OCI-LY3 (cell line): Measurements from ENCODE around the gene CELSR3.

Experiments used
- H2AFZ ChIP-seq: fragments of 200-600, 300-600 bp; shearing (Covaris generic); 2 replicates; pipeline ENCODE4 v1.6.0; 2014; ENCODE audit warnings: antibody characterized with exemption, low read depth, low read length
- H3K27ac ChIP-seq: fragments of 200-600, 300-600 bp; sonication (generic); 2 replicates; pipeline ENCODE4 v1.5.1; 2014; ENCODE audit warnings: mild to moderate bottlenecking, low read length, moderate library complexity, mixed read lengths
- H3K27me3 ChIP-seq: fragments of 200-600, 300-600 bp; sonication (generic); 2 replicates; pipeline ENCODE4 v1.6.1; 2014; ENCODE audit warnings: low read depth, low read length, mixed read lengths
- H3K36me3 ChIP-seq: fragments of 200-600, 300-600 bp; sonication (generic); replicated peaks from 2 replicates; pipeline ENCODE3; 2014; ENCODE audit warnings: low read depth, low read length, mixed read lengths
- H3K4me1 ChIP-seq: fragments of 300-600, 200-600 bp; sonication (generic); 2 replicates; pipeline ENCODE4 v1.6.1; 2014; ENCODE audit warnings: low read length, mixed read lengths
- H3K4me2 ChIP-seq: fragments of 200-600, 300-600 bp; sonication (generic); 2 replicates; pipeline ENCODE4 v1.6.1; 2014; ENCODE audit warnings: low read length, mixed read lengths
- H3K4me3 ChIP-seq: fragments of 300-600, 200-600 bp; sonication (generic); 2 replicates; pipeline ENCODE4 v1.5.1; 2014; ENCODE audit warnings: antibody characterized with exemption, mild to moderate bottlenecking, low read length, moderate library complexity
- H3K79me2 ChIP-seq: fragments of 300-600, 200-600 bp; shearing (Covaris generic); 2 replicates; pipeline ENCODE4 v1.6.1; 2014; ENCODE audit warnings: mild to moderate bottlenecking, low read length, mixed read lengths
- H3K9ac ChIP-seq: fragments of 300-600, 200-600 bp; shearing (Covaris generic); 2 replicates; pipeline ENCODE4 v1.6.0; 2014; ENCODE audit warnings: mild to moderate bottlenecking, low read length, moderate library complexity
- H3K9me3 ChIP-seq: fragments of 200-600, 300-600 bp; shearing (Covaris generic); 2 replicates; pipeline ENCODE4 v1.6.1; 2014; ENCODE audit warnings: low read length, mixed read lengths; ENCODE audit not compliant: insufficient read depth
- H4K20me1 ChIP-seq: fragments of 200-600, 300-600 bp; sonication (generic); 2 replicates; pipeline ENCODE4 v1.6.1; 2016; ENCODE audit warnings: low read length, mixed read lengths; ENCODE audit not compliant: insufficient read depth
- CTCF ChIP-seq: fragments of 200-600, 300-600 bp; sonication (generic); IDR thresholded peaks from 2 replicates; pipeline ENCODE4 v1.5.1; 2014; ENCODE audit warnings: antibody characterized with exemption, low read length, low read depth
- EZH2phosphoT487 ChIP-seq: fragments of 200-600 bp; shearing (Covaris generic); IDR thresholded peaks from 2 replicates; pipeline ENCODE4 v1.6.1; 2018; ENCODE audit warnings: antibody characterized with exemption, mixed run types, low read depth

CELSR3 gene

GRCh38 chr3:48598323-48599076 is 64.2 kb downstream of the CELSR3 start:
- Histone ChIP-seq H3K36me3 (peaks cover 37% of the 10 kb centered on the region), H3K79me2 (no peaks in the 10 kb centered on the region), H2AFZ (no peak overlapping the region), H3K4me1 (no peaks in the 10 kb centered on the region), H3K4me2 (no peak overlapping the region), H3K9me3 (no peaks in the 10 kb centered on the region), H3K9ac (no peak overlapping the region), H3K27me3 (no peaks in the 10 kb centered on the region), H3K4me3 (no peak overlapping the region), H4K20me1 (no peaks in the 10 kb centered on the region; the same call in 1 of the 2 replicates), H3K27ac (no peak overlapping the region)
- TF ChIP-seq EZH2phosphoT487 (no peak), CTCF (no peak)

- H3K27ac ChIP-seq, result no peak overlapping the region
- no peaks in the 10 kb centered on the region for H3K27me3 ChIP-seq
- H3K4me2 ChIP-seq, result no peak overlapping the region
- no peak overlapping the region for H3K4me3 ChIP-seq
- no peak for TF ChIP-seq EZH2phosphoT487
- TF ChIP-seq CTCF, result no peak
- H3K36me3 ChIP-seq, result peaks cover 29% of the 10 kb centered on the region
- H2AFZ ChIP-seq, result no peak overlapping the region
- no peaks in the 10 kb centered on the region for H3K4me1 ChIP-seq
- H3K79me2 ChIP-seq, result no peaks in the 10 kb centered on the region
- H3K9me3 ChIP-seq, result no peaks in the 10 kb centered on the region
- no peaks in the 10 kb centered on the region; the same call in 1 of the 2 replicates for H4K20me1 ChIP-seq
- H3K9ac ChIP-seq, result no peak overlapping the region
Observed at GRCh38 chr3:48597408-48597800, 65.3 kb downstream of the CELSR3 start.

- Histone ChIP-seq H3K36me3 (peaks cover 29% of the 10 kb centered on the region), H3K79me2 (no peaks in the 10 kb centered on the region), H3K4me3 (no peak overlapping the region), H3K9ac (no peak overlapping the region), H3K27ac (no peak overlapping the region), H3K4me1 (no peaks in the 10 kb centered on the region), H2AFZ (no peak overlapping the region), H3K27me3 (no peaks in the 10 kb centered on the region), H4K20me1 (no peaks in the 10 kb centered on the region; the same call in 1 of the 2 replicates), H3K4me2 (no peak overlapping the region), H3K9me3 (no peaks in the 10 kb centered on the region)
- no peak for TF ChIP-seq EZH2phosphoT487
- TF ChIP-seq CTCF, result no peak
Observed at GRCh38 chr3:48596676-48597407, 65.8 kb downstream of the CELSR3 start.

GRCh38 chr3:48596157-48596556 is 66.5 kb downstream of the CELSR3 start:
- no peaks in the 10 kb centered on the region; the same call in 1 of the 2 replicates for H4K20me1 ChIP-seq
- no peaks in the 10 kb centered on the region for H3K9me3 ChIP-seq
- no peak overlapping the region for H3K27ac ChIP-seq
- H3K4me2 ChIP-seq, result no peak overlapping the region
- no peaks in the 10 kb centered on the region for H3K79me2 ChIP-seq
- H3K4me1 ChIP-seq, result no peaks in the 10 kb centered on the region
- TF ChIP-seq CTCF (no peak), EZH2phosphoT487 (no peak)
- no peak overlapping the region for H3K4me3 ChIP-seq
- no peak overlapping the region for H2AFZ ChIP-seq
- H3K9ac ChIP-seq, result no peak overlapping the region
- H3K36me3 ChIP-seq, result peaks cover 23% of the 10 kb centered on the region
- H3K27me3 ChIP-seq, result no peaks in the 10 kb centered on the region
